ENCODE measurements around the gene TBL1Y.
"Not testable (repeated sequence)": the region's sequence is repeated elsewhere in the genome, so short reads cannot be mapped to it uniquely, and the experiment has no call there.

The TBL1Y gene

GRCh38 chrY:6910372-6911252 lies at the start of gene TBL1Y:
TBL1Y (plus strand) TSS chrY:6910697; CDS start chrY:7025085, 114,388 bp downstream.
- no peaks in the 10 kb centered on the region for H3K79me2 ChIP-seq (ENCODE audit: control insufficient read depth, insufficient read depth, low read length, unreplicated experiment)
- H3K36me3 ChIP-seq (ENCODE audit: insufficient read depth, low read length) = no peaks in the 10 kb centered on the region
- peaks cover 35% of the 10 kb centered on the region for H3K27me3 ChIP-seq (ENCODE audit: insufficient read depth, low read length)
- H2AFZ ChIP-seq (ENCODE audit: low read length, unreplicated experiment) = no peak within 1 kb of the TSS
- no peak within 1 kb of the TSS for H3K27ac ChIP-seq (ENCODE audit: low read depth, low read length)
- no peak within 1 kb of the TSS for H3K4me3 ChIP-seq (ENCODE audit: low read depth, low read length)
- no peaks in the 10 kb centered on the region for H3K4me1 ChIP-seq (ENCODE audit: control insufficient read depth, insufficient read depth, low read length, unreplicated experiment)

- H3K4me3 ChIP-seq (ENCODE audit: low read depth, low read length) = no peak overlapping the region
- H3K36me3 ChIP-seq (ENCODE audit: insufficient read depth, low read length) = no peaks in the 10 kb centered on the region
- H3K4me1 ChIP-seq (ENCODE audit: control insufficient read depth, insufficient read depth, low read length, unreplicated experiment) = no peaks in the 10 kb centered on the region
- no peaks in the 10 kb centered on the region for H3K27me3 ChIP-seq (ENCODE audit: insufficient read depth, low read length)
- no peaks in the 10 kb centered on the region for H3K79me2 ChIP-seq (ENCODE audit: control insufficient read depth, insufficient read depth, low read length, unreplicated experiment)
- no peak overlapping the region for H3K27ac ChIP-seq (ENCODE audit: low read depth, low read length)
- no peak overlapping the region for H2AFZ ChIP-seq (ENCODE audit: low read length, unreplicated experiment)
Observed at GRCh38 chrY:6894496-6894895, 16.0 kb upstream of the TBL1Y start.

GRCh38 chrY:6895236-6895635 lies 15.3 kb upstream of the TBL1Y start:
- no peak overlapping the region for H2AFZ ChIP-seq (ENCODE audit: low read length, unreplicated experiment)
- no peaks in the 10 kb centered on the region for H3K36me3 ChIP-seq (ENCODE audit: insufficient read depth, low read length)
- H3K27me3 ChIP-seq (ENCODE audit: insufficient read depth, low read length) = no peaks in the 10 kb centered on the region
- no peaks in the 10 kb centered on the region for H3K4me1 ChIP-seq (ENCODE audit: control insufficient read depth, insufficient read depth, low read length, unreplicated experiment)
- H3K27ac ChIP-seq (ENCODE audit: low read depth, low read length) = no peak overlapping the region
- H3K79me2 ChIP-seq (ENCODE audit: control insufficient read depth, insufficient read depth, low read length, unreplicated experiment) = no peaks in the 10 kb centered on the region
- H3K4me3 ChIP-seq (ENCODE audit: low read depth, low read length) = no peak overlapping the region

- not testable (repeated sequence) for H3K27ac ChIP-seq (ENCODE audit: low read depth, low read length); H2AFZ ChIP-seq (ENCODE audit: low read length, unreplicated experiment); H3K27me3 ChIP-seq (ENCODE audit: insufficient read depth, low read length); H3K4me1 ChIP-seq (ENCODE audit: control insufficient read depth, insufficient read depth, low read length, unreplicated experiment); H3K79me2 ChIP-seq (ENCODE audit: control insufficient read depth, insufficient read depth, low read length, unreplicated experiment); H3K36me3 ChIP-seq (ENCODE audit: insufficient read depth, low read length); H3K4me3 ChIP-seq (ENCODE audit: low read depth, low read length)
Observed at GRCh38 chrY:6902116-6902515, 8.4 kb upstream of the TBL1Y start.

GRCh38 chrY:6907591-6907990 lies 2.9 kb upstream of the TBL1Y start:
- H3K27ac ChIP-seq (ENCODE audit: low read depth, low read length) = no peak overlapping the region

GRCh38 chrY:6908021-6908420 lies 2.5 kb upstream of the TBL1Y start:
- H3K4me1 ChIP-seq (ENCODE audit: control insufficient read depth, insufficient read depth, low read length, unreplicated experiment) = not testable (repeated sequence)

More at GRCh38 chrY:6907591-6907990, 2.9 kb upstream of the TBL1Y start:
- no peak overlapping the region for H2AFZ ChIP-seq (ENCODE audit: low read length, unreplicated experiment)
- no peak overlapping the region for H3K4me3 ChIP-seq (ENCODE audit: low read depth, low read length)
- peaks cover 35% of the 10 kb centered on the region for H3K27me3 ChIP-seq (ENCODE audit: insufficient read depth, low read length)
- H3K36me3 ChIP-seq (ENCODE audit: insufficient read depth, low read length) = no peaks in the 10 kb centered on the region
- no peaks in the 10 kb centered on the region for H3K79me2 ChIP-seq (ENCODE audit: control insufficient read depth, insufficient read depth, low read length, unreplicated experiment)
- H3K4me1 ChIP-seq (ENCODE audit: control insufficient read depth, insufficient read depth, low read length, unreplicated experiment) = no peaks in the 10 kb centered on the region

GRCh38 chrY:6909118-6909521 lies 1.4 kb upstream of the TBL1Y start:
- Histone ChIP-seq H3K4me1 (ENCODE audit: control insufficient read depth, insufficient read depth, low read length, unreplicated experiment) (no peaks in the 10 kb centered on the region), H3K27ac (ENCODE audit: low read depth, low read length) (no peak overlapping the region), H2AFZ (ENCODE audit: low read length, unreplicated experiment) (no peak overlapping the region), H3K27me3 (ENCODE audit: insufficient read depth, low read length) (peaks cover 35% of the 10 kb centered on the region), H3K36me3 (ENCODE audit: insufficient read depth, low read length) (no peaks in the 10 kb centered on the region), H3K79me2 (ENCODE audit: control insufficient read depth, insufficient read depth, low read length, unreplicated experiment) (no peaks in the 10 kb centered on the region), H3K4me3 (ENCODE audit: low read depth, low read length) (no peak overlapping the region)

More at GRCh38 chrY:6908021-6908420, 2.5 kb upstream of the TBL1Y start:
- not testable (repeated sequence) for H3K79me2 ChIP-seq (ENCODE audit: control insufficient read depth, insufficient read depth, low read length, unreplicated experiment); H2AFZ ChIP-seq (ENCODE audit: low read length, unreplicated experiment); H3K36me3 ChIP-seq (ENCODE audit: insufficient read depth, low read length); H3K4me3 ChIP-seq (ENCODE audit: low read depth, low read length); H3K27ac ChIP-seq (ENCODE audit: low read depth, low read length)
- H3K27me3 ChIP-seq (ENCODE audit: insufficient read depth, low read length) = peaks cover 35% of the 10 kb centered on the region

- Histone ChIP-seq H3K36me3 (ENCODE audit: insufficient read depth, low read length) (no peaks in the 10 kb centered on the region), H3K79me2 (ENCODE audit: control insufficient read depth, insufficient read depth, low read length, unreplicated experiment) (no peaks in the 10 kb centered on the region), H3K4me3 (ENCODE audit: low read depth, low read length) (no peak overlapping the region), H3K4me1 (ENCODE audit: control insufficient read depth, insufficient read depth, low read length, unreplicated experiment) (no peaks in the 10 kb centered on the region), H3K27ac (ENCODE audit: low read depth, low read length) (no peak overlapping the region), H2AFZ (ENCODE audit: low read length, unreplicated experiment) (no peak overlapping the region), H3K27me3 (ENCODE audit: insufficient read depth, low read length) (peaks cover 35% of the 10 kb centered on the region)
Observed at GRCh38 chrY:6909856-6910255, 641 bp upstream of the TBL1Y start.

- H3K4me1 ChIP-seq (ENCODE audit: control insufficient read depth, insufficient read depth, low read length, unreplicated experiment) = no peaks in the 10 kb centered on the region
- H3K27ac ChIP-seq (ENCODE audit: low read depth, low read length) = no peak within 1 kb of the TSS
- peaks cover 35% of the 10 kb centered on the region for H3K27me3 ChIP-seq (ENCODE audit: insufficient read depth, low read length)
- no peak within 1 kb of the TSS for H2AFZ ChIP-seq (ENCODE audit: low read length, unreplicated experiment)
- H3K4me3 ChIP-seq (ENCODE audit: low read depth, low read length) = no peak within 1 kb of the TSS
- no peaks in the 10 kb centered on the region for H3K36me3 ChIP-seq (ENCODE audit: insufficient read depth, low read length)
- H3K79me2 ChIP-seq (ENCODE audit: control insufficient read depth, insufficient read depth, low read length, unreplicated experiment) = no peaks in the 10 kb centered on the region
Observed at GRCh38 chrY:6911253-6911881, 870 bp downstream of the TBL1Y start, which contains the start of gene AMELY. AMELY (minus strand) TSS chrY:6911752; CDS start chrY:6872608, 39,144 bp downstream.

GRCh38 chrY:6913362-6913761 lies 2.9 kb downstream of the TBL1Y start:
- peaks cover 35% of the 10 kb centered on the region for H3K27me3 ChIP-seq (ENCODE audit: insufficient read depth, low read length)
- H3K27ac ChIP-seq (ENCODE audit: low read depth, low read length) = no peak overlapping the region
- H3K79me2 ChIP-seq (ENCODE audit: control insufficient read depth, insufficient read depth, low read length, unreplicated experiment) = no peaks in the 10 kb centered on the region

GRCh38 chrY:6921061-6921460 lies 10.6 kb downstream of the TBL1Y start:
- H2AFZ ChIP-seq (ENCODE audit: low read length, unreplicated experiment) = no peak overlapping the region
- no peak overlapping the region for H3K4me3 ChIP-seq (ENCODE audit: low read depth, low read length)
- no peaks in the 10 kb centered on the region for H3K27me3 ChIP-seq (ENCODE audit: insufficient read depth, low read length)
- no peaks in the 10 kb centered on the region for H3K79me2 ChIP-seq (ENCODE audit: control insufficient read depth, insufficient read depth, low read length, unreplicated experiment)
- no peak overlapping the region for H3K27ac ChIP-seq (ENCODE audit: low read depth, low read length)
- no peaks in the 10 kb centered on the region for H3K4me1 ChIP-seq (ENCODE audit: control insufficient read depth, insufficient read depth, low read length, unreplicated experiment)
- no peaks in the 10 kb centered on the region for H3K36me3 ChIP-seq (ENCODE audit: insufficient read depth, low read length)

More at GRCh38 chrY:6913362-6913761, 2.9 kb downstream of the TBL1Y start:
- Histone ChIP-seq H2AFZ (ENCODE audit: low read length, unreplicated experiment) (no peak overlapping the region), H3K4me1 (ENCODE audit: control insufficient read depth, insufficient read depth, low read length, unreplicated experiment) (no peaks in the 10 kb centered on the region), H3K4me3 (ENCODE audit: low read depth, low read length) (no peak overlapping the region), H3K36me3 (ENCODE audit: insufficient read depth, low read length) (no peaks in the 10 kb centered on the region)

Data from ACC112 (cell line).